Right lobe of liver (tissue), 6 donors: ENCODE results near the gene SPAG7. TPM values are rescaled to one million over a fixed set of nuclear protein-coding genes. Genes with fewer than 3 reads are reported as not detected.

ENCODE experiments used
- ATAC-seq, 4 donors: fragments of 200-7000 bp; cut with Tn5 transposase; one replicate each; pipeline ENCODE4 v1.9.1; 2020; ENCODE audit warnings: mild to moderate bottlenecking in 4 of 4, moderate library complexity in 4 of 4
- DNase-seq, 3 donors: peaks; one replicate each; pipeline ENCODE4 v3.0.0-alpha.2; 2020
- H3K27ac ChIP-seq, 3 donors: fragments of 200-600 bp; one replicate each; pipeline ENCODE4 v1.8.0; 2022
- H3K27me3 ChIP-seq, 2 donors: fragments of 200-600 bp; one replicate each; pipeline ENCODE4 v1.8.0; 2022
- H3K36me3 ChIP-seq, 4 donors: fragments of 200-600 bp; sonication (generic) in 1 of 4; one replicate each; pipeline versions ENCODE4 v1.5.1 to v1.8.0; 2017 to 2022; ENCODE audit warnings: control low read depth in 1 of 4
- H3K4me1 ChIP-seq, 4 donors: fragments of 200-600 bp; sonication (generic) in 1 of 4; one replicate each; pipeline versions ENCODE4 v1.5.1 to v1.8.0; 2017 to 2022; ENCODE audit warnings: control low read depth in 1 of 4
- H3K4me3 ChIP-seq, 3 donors: fragments of 200-600 bp; one replicate each; pipeline ENCODE4 v1.8.0; 2022
- H3K9me3 ChIP-seq, 4 donors: fragments of 200-600 bp; sonication (generic) in 1 of 4; one replicate each; pipeline versions ENCODE4 v1.5.1 to v1.8.0; 2017 to 2022; ENCODE audit warnings: control low read depth in 1 of 4
- CTCF ChIP-seq, 4 donors: fragments of 200-600 bp in 3 of 4; fragments of 450-650 bp in 1 of 4; IDR thresholded peaks; one replicate each; pipeline versions ENCODE4 v1.5.1 to v1.8.0; 2016 to 2022; ENCODE audit warnings: antibody characterized with exemption in 4 of 4, mild to moderate bottlenecking in 2 of 4
- POLR2A ChIP-seq: fragments of 450-650 bp; IDR thresholded peaks from one replicate; pipeline ENCODE4 v1.6.1; 2017; ENCODE audit warnings: antibody characterized with exemption, mild to moderate bottlenecking
- whole genome bisulfite sequencing: methylation state at CpG from one replicate; pipeline ENCODE4 v1.1.6; 2018; ENCODE audit warnings: low coverage, low lambda C conversion rate; ENCODE audit not compliant: insufficient coverage; ENCODE audit errors: missing lambda C conversion rate; 5-methylcytosine and 5-hydroxymethylcytosine counted together
- intact Hi-C, 2 donors: fragments of 100-400 bp; cut with DNase I; formaldehyde crosslinking; loops; one replicate each; pipeline versions ENCODE4 v1.11.2 to v1.14.1; 2022
- total RNA-seq, 6 experiments: library from RNA; depleted of rRNA in 2 of 6; stranded (reverse); fragments of >200 nt in 2 of 6; fragmentation: NEBNext Ultra II Directional in 3 of 6; extraction: Animal tissue kit (Norgen Biotek cat#: 25700) in 3 of 6; gene quantifications; one replicate each; pipeline versions ENCODE4 v1.1.0 to v1.2.4, GENCODE V29; 2016 to 2023
- donor health status: DM: no; HTN: yes; CAD: no.
- donor health status: DM: no; HTN: no; CAD: no.
- donor health status: DM: no; HTN: no; CAD: no.
- donor health status: DM: no; HTN: yes; CAD: no.
- donor health status: DM: no; HTN: yes; CAD: no.

Gene SPAG7
- total RNA-seq, 6 experiments from 2014 or later: 22.3 to 33.9 (median 26.4) TPM

- peak within 1 kb of the TSS; percentile 65 to 98 (median 84) for H3K4me3 ChIP-seq
- TF ChIP-seq POLR2A (peak; percentile 67), CTCF (IDR thresholded peaks at IDR 0.05) (peak; percentile 72 to 85 (median 77))
- peaks cover 0 to 9% (median 1%) of the 10 kb centered on the region in 4 donors for H3K36me3 ChIP-seq
- H3K9me3 ChIP-seq: no peaks in the 10 kb centered on the region
- H3K27ac ChIP-seq: peak within 1 kb of the TSS; percentile 85 to 89 (median 87)
- WGBS: 2% methylated on average over 10 of the region's 78 CpGs
- ATAC-seq (peak; percentile 88 to 92 (median 92)), DNase-seq (peak; percentile 90 to 92 (median 91))
- intact Hi-C loops: loop anchor here in 1 of 2 donors (10.0 kb wide), 1 partner anchor 78 kb away; no protein-coding TSS in a partner anchor
- no peaks in the 10 kb centered on the region for H3K27me3 ChIP-seq
- H3K4me1 ChIP-seq: peaks cover 0 to 17% (median 2%) of the 10 kb centered on the region in 4 donors
Measured at GRCh38 chr17:4986951-4987766, 19.5 kb upstream of the SPAG7 start, which contains the start of gene CAMTA2. Gene CAMTA2, minus strand, starts transcription at chr17:4987675. Its CDS starts 1,453 bp downstream, at chr17:4986222.

GRCh38 chr17:4986403-4986802 lies 18.8 kb upstream of the SPAG7 start:
- intact Hi-C loops: loop anchor here in 1 of 2 donors (10.0 kb wide), 1 partner anchor 78 kb away; no protein-coding TSS in a partner anchor
- H3K9me3 ChIP-seq: no peaks in the 10 kb centered on the region
- peaks cover 0 to 9% (median 1%) of the 10 kb centered on the region in 4 donors for H3K36me3 ChIP-seq
- 10% methylated on average over 3 of the region's 5 CpGs for WGBS
- H3K27me3 ChIP-seq: no peaks in the 10 kb centered on the region
- peaks cover 0 to 17% (median 2%) of the 10 kb centered on the region in 4 donors for H3K4me1 ChIP-seq
- ATAC-seq (peak in 3 of 4 donors; percentile 1 to 7 (median 2)), DNase-seq (no peak)
- H3K4me3 ChIP-seq: peak overlapping the region; percentile 65 to 98 (median 84)
- TF ChIP-seq CTCF (IDR thresholded peaks at IDR 0.05) (no peak), POLR2A (no peak)
- peak overlapping the region; percentile 85 to 89 (median 87) for H3K27ac ChIP-seq

GRCh38 chr17:4982305-4982704 lies 14.7 kb upstream of the SPAG7 start:
- peaks cover 0 to 26% (median 10%) of the 10 kb centered on the region in 4 donors for H3K36me3 ChIP-seq
- DNase-seq (no peak), ATAC-seq (no peak)
- TF ChIP-seq POLR2A: no peak
- no peak for TF ChIP-seq CTCF (IDR thresholded peaks at IDR 0.05)
- H3K4me3 ChIP-seq: no peak overlapping the region
- WGBS: 80% methylated on average over 5 of the region's 5 CpGs
- no peak overlapping the region for H3K27ac ChIP-seq
- peaks cover 0 to 8% (median 2%) of the 10 kb centered on the region in 4 donors for H3K4me1 ChIP-seq
- no peaks in the 10 kb centered on the region for H3K27me3 ChIP-seq
- H3K9me3 ChIP-seq: no peaks in the 10 kb centered on the region
- intact Hi-C loops: loop anchor here (5.0 to 10.0 kb wide), 2 partner anchors 80 to 82 kb away; no protein-coding TSS in a partner anchor

- peak; percentile 65 to 77 (median 68) for TF ChIP-seq CTCF (IDR thresholded peaks at IDR 0.05)
- TF ChIP-seq POLR2A: no peak
- Histone ChIP-seq H3K27ac (no peak overlapping the region), H3K4me3 (no peak overlapping the region), H3K4me1 (no peaks in the 10 kb centered on the region), H3K36me3 (peaks cover 0 to 34% (median 14%) of the 10 kb centered on the region in 4 donors), H3K9me3 (no peaks in the 10 kb centered on the region), H3K27me3 (no peaks in the 10 kb centered on the region)
- intact Hi-C loops: loop anchor here (5.0 to 10.0 kb wide), 2 partner anchors 82 to 84 kb away; no protein-coding TSS in a partner anchor
- 11% methylated on average over 4 of the region's 6 CpGs for WGBS
- DNase-seq: no peak
- ATAC-seq: peak; percentile 67 to 79 (median 76)
Measured at GRCh38 chr17:4980644-4981216, 13.1 kb upstream of the SPAG7 start.
